ENCODE data around the gene UGT1A8.

The UGT1A8 gene

GRCh38 chr2:233822101-233822771 is 204.8 kb downstream of the UGT1A8 start:
- Histone ChIP-seq H3K27me3 (ENCODE audit: insufficient read depth, poor library complexity, severe bottlenecking) (no peaks in the 10 kb centered on the region), H3K4me3 (replicated peaks; ENCODE audit: insufficient read depth, low read length) (no peak overlapping the region), H3K27ac (replicated peaks) (no peak overlapping the region)
- TF ChIP-seq POLR2AphosphoS5 (IDR thresholded peaks at IDR 0.05; ENCODE audit: low read depth), result no peak
- no peak for TF ChIP-seq SPI1 (IDR thresholded peaks at IDR 0.05; ENCODE audit: borderline replicate concordance, low read depth)
- TF ChIP-seq CTCF (IDR thresholded peaks at IDR 0.05; ENCODE audit: insufficient read depth, low read length), result no peak
- no peak for TF ChIP-seq REST (IDR thresholded peaks at IDR 0.05; ENCODE audit: insufficient replicate concordance, low read depth)
- TF ChIP-seq GABPA (IDR thresholded peaks at IDR 0.05; ENCODE audit: low read depth), result no peak
- DNase-seq (ENCODE audit: low read depth in 1 of 2, low spot score in 1 of 2), result no peak

Data from HL-60 (cell line).